GM19397 (cell line): ENCODE measurements around the gene LDLR.
"Not testable (repeated sequence)": the region's sequence is repeated elsewhere in the genome, so short reads cannot be mapped to it uniquely, and the experiment has no call there.

Experiments
- ATAC-seq: cut with Tn5 transposase; IDR thresholded peaks from one replicate; pipeline ENCODE4 v1.9.1; 2021; ENCODE audit warnings: mild to moderate bottlenecking, moderate library complexity; ENCODE audit not compliant: unreplicated experiment

LDLR gene

DNA sequence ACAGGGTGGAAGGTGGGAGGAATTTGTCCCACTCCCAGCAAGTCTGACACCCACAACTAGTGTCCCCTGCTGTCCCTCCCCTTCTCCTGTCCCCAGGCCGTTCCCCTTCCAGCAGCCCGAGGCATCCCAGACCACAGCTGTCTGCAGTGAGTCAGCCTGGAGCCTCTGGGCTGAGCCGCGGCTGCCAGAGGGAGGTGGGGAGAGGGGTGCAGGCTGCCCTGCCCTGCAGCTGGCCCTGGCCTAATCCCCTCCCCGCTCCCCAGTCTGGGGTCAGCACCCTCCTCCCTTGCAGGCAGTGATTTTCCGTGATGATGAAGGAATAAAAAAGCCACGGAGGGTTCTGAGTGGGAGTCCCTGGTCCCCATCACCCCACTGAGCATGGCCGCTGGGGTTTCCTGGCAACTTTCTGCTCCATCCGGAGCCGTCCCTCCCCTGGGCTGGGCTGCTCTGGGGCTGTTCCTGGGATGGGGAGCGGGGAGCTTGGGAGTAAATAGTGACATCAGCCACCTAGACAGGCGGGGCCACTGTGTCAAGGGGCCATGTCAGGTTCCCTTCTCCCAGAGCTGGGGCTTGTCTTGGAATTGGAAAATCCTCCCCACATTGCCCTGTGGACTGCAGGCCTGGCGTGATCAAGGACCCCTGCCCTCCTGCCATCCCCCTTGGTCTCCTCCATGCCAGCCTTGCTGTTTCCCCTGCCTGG is 49.5 kb downstream of the LDLR start:
- no peak for ATAC-seq

DNA sequence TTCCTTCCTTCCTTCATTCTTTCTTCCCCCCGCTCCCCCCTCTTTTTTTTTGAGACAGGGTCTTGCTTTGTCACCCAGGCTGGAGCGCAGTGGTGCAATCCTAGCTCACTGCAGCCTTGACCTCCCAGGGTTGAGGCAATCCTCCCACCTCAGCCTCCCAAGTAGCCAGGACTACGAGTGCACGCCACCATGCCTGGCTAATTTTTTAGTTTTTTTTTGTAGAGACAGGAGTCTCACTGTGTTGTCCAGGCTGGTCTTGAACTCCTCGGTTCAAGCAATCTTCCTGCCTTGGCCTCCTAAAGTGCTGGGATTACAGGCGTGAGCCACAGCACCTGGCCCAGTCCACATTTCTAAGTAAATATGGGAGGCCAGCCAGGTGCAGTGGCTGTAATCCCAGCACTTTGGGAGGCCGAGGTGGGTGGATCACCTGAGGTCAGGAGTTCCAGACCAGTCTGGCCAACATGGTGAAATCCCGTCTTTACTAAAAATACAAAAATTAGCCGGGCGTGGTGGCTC is 50.8 kb downstream of the LDLR start:
- not testable (repeated sequence) for ATAC-seq

DNA sequence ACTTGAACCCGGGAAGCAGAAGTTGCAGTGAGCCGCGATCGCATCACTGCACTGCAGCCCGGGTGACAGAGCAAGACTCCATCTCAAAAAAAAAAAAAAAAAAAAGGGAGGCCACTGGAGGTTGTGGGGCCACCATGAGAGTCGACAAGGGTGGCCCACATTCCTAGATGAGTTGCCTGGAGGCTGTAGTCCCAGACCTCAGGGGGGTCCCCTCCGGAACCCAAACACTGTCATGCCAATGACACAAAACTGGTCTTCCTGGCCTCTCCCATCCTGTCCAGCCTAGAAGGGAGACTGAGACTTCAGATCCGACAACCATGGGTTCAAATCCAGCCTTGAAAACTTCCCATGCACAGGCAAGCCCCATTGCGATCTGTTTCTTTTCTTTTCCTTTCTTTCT is 51.6 kb downstream of the LDLR start:
- ATAC-seq = no peak

DNA sequence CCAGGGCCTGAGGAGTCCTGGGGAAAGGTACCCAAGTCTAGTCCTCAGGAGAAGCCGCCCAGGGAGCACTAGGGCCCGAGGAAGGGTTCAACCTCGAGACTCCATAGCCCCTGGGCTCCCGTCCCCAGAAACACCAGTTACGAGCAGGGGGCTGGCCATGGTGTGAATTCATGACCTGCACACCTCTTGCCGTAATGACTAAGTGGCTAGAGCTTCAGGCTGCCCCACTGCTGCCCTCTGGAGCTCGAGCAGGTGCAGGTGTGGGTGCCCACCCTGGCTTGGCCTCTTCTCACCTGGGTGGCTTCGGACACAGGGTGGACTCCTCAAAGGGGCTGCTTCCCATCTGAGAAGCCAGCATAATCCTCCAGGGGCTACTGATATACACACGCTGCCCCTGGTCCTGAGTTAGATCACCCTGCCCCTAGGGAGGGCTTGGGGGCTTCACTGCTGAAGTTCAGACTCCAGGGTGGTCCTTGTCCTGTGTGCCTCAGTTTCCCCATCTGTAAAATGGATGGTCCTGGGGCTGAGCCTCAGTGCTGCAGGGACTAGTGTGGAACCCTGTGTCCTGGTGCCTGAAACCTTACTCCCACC is 52.8 kb downstream of the LDLR start:
- no peak for ATAC-seq

DNA sequence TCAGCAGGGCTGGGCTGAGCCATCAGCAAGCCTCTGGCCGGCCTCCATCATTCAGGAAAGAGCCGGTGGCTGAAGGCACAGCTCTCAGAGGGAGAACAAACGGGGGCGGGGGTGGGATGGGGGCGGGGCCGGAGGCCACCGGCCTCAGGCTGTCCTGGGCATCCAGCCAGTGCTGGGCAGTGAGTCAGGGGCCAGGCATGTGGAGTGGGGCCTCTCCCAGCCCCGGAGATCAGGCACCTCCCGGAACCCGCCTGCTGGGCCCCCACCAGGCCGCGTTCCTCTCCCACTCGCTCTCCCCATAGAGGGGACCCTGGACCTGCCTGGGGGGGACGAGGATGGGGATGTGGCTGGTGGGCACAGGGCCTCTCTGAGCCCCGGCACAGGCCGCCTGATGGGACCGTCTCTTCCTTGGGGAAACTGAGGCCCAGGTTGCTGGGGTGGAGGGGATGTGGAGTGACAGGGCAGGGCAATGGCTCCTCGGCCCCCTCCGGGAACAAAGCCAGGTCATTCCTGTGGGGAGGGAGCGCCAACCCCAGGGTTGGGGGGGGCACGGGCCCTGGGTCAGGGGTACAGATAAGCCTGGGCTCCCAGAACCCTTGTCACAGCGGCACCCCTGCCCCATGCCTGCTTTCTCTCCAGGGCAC is 53.4 kb downstream of the LDLR start:
- ATAC-seq = no peak

DNA sequence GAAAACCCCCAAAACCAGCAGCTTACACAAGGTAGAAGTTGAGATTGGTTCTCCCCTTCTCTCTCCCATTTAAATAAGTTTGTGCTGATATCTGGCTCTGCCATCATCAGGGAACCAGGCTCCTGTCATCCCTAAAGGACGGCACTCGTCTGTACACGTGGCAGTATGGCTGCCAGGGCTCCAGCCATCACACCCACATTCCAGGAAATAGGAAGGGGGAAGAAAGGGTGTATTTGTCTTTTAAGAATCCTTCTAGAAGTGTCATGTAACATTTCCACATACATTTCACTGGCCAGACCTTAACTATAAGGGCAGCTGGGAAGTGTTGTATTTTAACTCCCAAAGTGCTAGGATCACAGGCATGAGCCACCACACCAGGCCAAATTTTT is 56.3 kb downstream of the LDLR start:
- no peak for ATAC-seq

DNA sequence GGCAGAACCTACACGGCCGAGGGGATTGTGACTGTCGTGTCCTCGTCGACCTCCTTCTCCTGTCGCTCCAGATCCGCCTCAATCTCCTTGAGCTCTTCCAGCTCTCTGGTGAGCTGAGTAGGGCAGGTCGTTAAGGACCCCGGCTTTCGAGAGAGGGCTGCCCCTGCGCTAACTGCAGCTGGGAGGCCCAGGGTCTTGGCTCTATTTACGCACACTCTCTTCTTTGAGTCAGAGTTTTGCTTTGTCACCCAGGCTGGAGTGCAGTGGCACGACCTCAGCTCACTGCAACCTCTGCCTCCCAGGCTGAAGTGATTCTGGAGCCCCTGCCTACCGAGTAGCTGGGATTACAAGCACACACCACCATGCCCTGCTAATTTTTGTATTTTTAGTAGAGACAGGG is 58.7 kb downstream of the LDLR start:
- no peak for ATAC-seq

DNA sequence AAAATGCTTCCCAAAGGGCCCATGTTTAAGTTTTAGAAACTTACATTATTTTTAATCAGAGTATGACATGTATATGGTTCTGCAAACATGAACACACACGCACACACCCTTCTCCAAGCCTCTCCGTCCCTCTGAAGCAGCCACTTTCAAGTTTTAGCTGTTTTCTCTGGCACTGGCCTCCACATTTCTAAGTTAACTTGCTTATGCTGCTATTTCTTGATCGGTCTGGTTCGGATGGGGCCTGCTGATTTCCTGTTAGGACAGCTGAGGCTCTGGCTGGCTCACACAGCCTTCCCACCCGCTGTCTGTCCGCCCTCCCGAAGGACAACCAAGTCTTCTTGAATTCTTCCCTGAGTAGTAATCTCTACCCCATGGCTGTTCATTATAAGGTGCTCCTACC is 61.9 kb downstream of the LDLR start:
- no peak for ATAC-seq

DNA sequence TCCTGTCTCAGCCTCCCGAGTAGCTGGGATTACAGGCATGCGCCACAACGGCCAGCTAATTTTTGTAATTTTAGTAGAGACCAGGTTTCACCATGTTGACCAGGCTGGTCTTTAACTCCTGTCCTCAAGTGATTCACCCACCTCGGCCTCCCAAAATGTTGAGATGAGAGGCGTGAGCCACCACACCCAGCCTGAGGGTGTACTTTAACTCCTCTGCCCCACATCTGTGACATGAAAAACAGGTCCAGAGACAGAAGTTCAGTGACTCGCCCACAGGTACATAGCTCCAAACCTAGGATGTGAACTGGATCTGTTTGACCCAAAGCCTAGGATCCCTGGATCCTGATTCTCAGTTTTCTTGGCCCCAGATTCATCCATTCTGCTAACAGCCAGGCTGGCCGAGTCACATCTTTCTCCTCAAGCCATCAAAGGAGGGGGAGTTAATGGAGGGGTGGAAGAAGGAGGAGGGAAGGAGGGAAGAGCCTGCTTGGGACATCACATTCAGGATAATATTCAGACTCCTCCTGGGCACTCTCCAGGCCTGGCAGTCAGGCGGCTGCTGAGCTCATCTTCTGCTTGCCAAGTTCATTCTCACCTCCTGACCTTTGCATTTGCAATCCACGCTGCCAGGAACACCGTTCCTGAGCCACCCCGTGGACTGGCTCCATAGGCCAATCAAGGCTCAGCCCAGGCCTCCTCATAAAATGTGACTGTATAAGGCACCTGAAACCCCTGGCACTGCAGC is 63.2 kb downstream of the LDLR start:
- ATAC-seq = no peak

DNA sequence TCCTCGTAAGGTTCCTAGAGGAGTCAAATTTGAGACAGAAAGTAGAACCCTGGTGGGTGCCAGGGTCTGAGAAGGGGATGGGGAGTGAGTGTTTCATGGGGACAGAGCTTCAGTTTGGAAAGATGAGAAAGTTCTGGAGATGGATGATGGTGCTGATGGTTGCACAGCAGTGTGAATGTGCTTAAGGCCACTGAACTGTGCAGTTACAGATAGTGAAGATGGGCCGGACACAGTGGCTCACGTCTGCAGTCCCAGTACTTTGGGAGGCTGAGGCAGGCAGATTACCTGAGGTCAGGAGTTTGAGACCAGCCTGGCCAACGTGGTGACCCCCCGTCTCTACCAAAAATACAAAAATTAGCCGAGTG is 65.4 kb downstream of the LDLR start:
- ATAC-seq = no peak

DNA sequence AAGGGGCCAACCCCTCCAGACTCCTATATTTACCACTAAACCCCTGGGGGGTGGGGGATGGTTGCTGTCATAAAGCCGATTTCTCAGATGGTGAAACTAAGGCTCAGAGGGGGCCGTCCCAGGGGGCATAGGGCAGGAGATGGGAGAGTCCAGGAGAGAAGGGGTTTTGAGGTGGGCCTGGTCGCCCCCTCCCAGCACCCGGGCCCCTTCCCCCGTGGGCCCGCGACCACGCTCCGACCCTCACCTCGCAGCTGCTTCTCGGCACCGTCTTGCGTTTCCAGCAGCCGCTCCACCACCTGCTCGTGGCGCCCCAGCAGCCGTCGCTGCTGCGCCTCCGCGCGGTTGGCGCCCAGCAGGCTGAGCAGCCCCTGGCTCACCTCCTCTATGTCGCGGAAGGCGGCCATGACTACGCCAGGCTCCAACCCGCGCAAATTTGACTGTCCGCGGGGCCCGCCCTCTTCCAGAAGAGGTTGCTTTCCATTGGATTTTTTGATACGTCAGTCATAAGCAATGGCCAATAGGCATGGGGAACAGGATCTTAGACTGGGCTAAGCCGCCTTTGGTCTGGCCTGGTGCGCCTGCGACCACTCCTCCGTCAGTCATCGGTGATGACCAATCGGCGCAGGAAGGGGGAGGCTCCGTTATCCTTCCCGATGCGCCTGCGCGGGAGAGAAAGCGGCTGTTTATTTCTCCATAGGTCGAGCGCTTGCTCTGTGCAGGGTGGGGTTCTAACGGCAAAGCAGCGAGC is 66.3 kb downstream of the LDLR start, which contains the start of gene SPC24:
SPC24 (minus strand) TSS at position 410 of the 748 bp plus-strand sequence; CDS start at position 404, 6 bp downstream.
- peak; percentile 94 for ATAC-seq

DNA sequence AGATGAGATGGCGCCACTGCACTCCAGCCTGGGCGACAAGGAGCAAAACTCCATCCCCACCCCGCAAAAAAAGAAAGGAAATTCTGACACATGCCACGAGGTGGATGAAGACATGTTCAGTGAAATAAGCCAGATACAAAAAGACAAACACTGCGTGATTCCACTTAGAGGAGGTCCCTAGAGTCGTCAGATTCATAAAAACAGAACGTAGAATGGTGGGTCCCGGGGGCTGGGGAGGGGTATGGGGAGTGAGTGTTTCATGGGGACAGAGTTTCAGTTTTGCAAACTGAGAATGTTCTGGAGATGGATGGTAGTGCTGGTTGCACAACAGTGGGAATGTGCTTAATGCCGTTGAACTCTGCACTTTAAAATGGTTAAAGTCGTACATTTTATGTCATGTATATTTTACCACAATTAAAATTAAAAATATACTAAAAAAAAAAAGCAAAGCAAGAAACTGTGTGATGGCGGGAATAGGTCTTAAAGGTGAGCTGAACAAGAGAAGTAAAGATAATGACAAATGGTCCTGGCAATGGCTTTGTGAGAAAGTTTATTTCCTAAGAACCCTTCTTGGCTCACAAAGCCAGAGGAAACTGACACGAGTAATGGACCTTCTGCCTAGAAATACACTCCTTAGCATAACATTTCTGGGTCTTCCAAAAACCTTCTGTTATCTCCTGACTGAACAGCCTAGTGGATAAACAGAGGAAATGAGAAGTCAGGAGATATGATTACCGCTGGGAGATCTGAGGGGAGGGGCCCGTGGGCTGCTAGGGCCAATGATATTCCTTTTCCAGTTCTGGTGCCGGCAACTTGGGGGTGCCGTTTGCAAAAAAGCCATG is 70.6 kb downstream of the LDLR start:
- ATAC-seq = no peak

DNA sequence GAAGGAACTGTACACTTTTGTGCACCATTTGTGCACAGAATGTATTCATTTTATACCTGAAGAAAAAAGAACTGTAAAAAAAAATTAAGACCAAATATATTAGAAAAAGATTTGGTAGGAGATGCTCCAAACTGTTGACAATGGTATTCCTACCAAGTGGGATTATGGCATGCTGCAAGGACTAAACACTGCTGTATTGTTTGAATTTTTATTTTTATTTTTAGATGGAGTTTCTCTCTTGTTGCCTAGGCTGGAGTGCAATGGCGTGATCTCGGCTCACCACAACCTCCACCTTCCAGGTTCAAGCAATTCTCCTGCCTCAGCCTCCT is 71.1 kb downstream of the LDLR start:
- not testable (repeated sequence) for ATAC-seq

DNA sequence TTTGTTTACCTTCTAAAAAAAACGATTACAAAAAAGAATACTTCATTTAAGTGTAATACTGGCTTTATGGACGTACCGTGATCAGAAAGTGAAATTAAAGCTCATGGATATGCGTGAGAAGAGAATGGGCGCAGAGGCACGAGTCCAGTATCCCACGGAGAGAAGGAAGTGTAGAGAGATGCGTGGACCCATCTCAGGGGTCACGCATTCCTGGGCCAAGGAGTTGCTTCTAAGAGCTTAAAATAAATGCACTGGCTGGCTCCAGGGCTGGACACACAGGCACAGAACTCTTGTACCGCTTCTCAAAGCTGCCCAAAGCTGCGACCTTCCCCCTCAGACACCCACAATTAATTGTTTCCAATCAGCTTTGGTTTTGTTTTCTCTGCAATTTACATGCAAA is 75.0 kb downstream of the LDLR start:
- no peak for ATAC-seq

DNA sequence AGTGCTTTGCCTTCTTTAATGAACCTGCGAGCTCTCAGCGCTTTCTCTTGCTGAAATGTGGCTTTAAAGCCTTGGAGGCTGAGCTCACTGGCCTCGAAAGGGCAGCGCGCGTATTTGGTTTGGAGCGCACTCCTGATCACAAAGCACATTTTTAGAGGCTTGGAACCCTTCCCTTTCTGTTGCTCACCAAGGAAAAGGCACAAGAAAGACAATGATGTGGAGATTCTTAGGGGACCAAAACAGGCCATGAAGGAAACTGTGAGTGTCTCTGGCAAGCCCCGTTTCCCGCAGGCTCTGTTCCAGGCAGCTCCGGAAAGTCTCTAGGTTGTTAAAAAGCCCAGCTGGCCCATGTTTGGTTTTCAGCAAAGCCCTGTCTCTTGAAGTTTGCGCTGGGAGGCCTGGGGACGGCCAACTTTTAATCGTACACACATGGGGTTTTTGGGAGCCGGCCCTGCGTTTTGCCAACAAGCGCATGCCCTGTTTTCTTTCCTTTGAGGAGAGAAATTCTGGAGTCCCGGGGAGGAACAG is 75.7 kb downstream of the LDLR start:
- no peak for ATAC-seq

DNA sequence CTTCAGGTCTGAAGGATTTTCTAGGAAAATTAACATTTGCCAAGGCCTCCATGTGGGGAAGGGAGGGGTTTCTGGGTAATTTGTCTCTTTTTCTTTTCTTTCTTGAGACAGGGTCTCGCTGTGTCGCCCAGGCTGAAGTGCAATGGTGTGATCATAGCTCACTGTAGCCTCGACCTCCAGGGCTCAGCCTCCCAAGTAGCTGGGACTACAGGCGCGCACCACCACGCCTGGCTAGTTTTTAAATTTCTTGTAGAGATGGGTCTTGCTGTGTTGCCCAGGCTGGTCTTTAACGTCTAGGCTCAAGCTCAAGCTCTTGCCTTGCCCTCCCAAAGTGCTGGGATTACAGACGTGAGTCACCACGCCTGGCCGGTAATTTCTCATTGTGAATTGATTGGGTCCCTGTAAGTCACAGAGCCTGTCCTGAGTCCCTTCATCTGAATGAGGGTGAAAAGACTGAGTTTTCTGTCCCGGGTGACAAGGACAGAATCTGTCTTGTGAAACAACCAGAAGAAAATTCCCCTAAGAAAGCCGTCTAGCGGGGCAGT is 76.3 kb downstream of the LDLR start:
- no peak for ATAC-seq

DNA sequence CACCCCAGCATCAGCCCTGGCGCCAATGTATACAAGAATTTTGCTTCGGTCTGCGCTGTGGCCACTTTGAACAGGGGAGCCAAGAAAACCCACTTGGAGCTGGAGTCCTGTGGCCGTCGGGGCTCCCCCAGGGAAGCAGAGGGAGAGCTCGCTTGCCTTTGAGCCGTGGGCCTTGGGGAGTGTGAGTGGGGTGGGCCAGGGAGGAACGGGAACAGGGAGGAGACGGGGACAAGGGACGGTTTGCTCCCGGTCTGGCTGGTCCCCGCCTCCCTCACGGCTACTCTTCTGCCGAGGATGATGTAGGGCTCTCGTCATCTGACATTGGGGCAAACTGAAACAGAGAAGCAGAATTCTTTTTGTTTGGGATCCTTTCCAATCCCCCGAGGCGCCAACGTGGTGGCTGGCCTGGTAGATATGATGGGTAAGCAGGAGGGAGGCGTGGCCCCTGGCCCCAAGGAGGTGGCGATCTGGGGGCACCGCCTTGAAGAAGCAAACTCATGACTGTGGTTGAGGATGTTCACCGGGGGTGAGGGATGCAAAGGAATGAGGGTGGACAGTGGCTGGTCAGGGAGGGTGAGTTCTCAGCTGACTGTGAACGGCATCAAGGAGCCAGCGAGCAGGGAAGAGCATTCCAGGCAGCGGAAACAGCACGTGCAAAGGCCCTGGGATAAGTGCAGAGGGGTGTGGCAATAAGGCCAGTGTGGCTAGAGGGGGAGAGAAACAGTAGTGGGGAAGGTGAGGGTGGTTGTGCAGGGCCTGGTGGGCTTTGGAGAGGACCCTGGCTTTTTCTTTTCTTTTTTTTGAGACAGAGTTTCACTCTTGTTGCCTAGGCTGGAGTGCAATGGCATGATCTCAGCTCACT is 77.2 kb downstream of the LDLR start:
- ATAC-seq = no peak

DNA sequence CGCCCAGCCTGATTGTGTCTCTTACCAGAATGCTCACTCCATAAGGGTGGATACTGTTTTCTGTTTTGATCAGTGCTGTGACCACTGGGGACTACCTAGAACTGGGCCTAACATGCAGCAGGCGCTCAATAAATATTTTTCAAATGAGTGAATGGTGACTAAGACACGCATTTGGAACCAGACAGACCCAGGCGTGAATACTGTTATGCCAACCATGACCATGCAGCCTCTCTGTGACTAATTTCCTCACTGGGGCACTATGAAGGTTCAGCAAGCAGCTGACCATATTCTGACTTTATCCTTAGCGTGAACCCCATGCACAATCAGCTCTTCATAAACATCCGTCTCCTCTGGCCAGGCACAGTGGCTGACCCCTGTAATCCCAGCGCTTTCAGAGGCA is 79.3 kb downstream of the LDLR start:
- ATAC-seq = no peak
